GM12892 (cell line): ENCODE data around the gene SERPINA10.

Experiments used
- POLR2A ChIP-seq: IDR thresholded peaks from 2 replicates; pipeline ENCODE4 v1.6.1; 2011; ENCODE audit warnings: low read depth, low read length, control low read depth
- POLR2AphosphoS5 ChIP-seq: IDR thresholded peaks from 2 replicates; pipeline ENCODE4 v1.6.1; 2011; ENCODE audit warnings: low read depth, low read length, control low read depth
- TAF1 ChIP-seq: IDR thresholded peaks from 2 replicates; pipeline ENCODE4 v1.6.1; 2011; ENCODE audit warnings: low read depth, mild to moderate bottlenecking, control low read depth, low read length, borderline replicate concordance

DNA sequence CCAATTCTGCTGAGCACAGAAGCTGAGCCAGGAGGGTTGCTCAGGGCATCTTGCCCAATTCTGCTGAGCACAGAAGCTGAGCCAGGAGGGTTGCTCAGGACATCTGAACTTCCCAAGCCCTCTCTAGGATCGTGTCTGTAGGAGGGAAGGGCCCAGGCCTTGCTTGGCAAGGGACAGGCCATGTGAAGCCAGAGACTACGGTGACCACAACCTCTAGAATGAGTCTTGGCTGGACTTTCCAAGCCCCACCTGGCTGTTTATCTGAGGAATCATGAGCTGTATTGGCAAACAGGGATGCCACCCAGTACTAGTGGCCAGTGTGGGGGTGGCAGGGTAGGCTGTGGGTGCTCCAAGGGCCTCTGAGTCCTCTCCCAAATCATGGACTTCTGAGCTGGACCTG is 37.8 kb upstream of the SERPINA10 start:
- TF ChIP-seq POLR2A, result no peak
- no peak for TF ChIP-seq POLR2AphosphoS5
- TF ChIP-seq TAF1, result no peak
